Gastrocnemius medialis (tissue), 4 donors: ENCODE results near the gene LSM14A. TPM values are rescaled to one million over a fixed set of nuclear protein-coding genes. Genes with fewer than 3 reads are reported as not detected.
A peak's percentile ranks its signal among the peaks of the same experiment; 100 is the strongest.

Source experiments
- ATAC-seq, 2 donors: fragments of 150-250 bp; one replicate each; pipeline ENCODE4 v1.9.1; 2016
- DNase-seq, 2 donors: peaks; one replicate each; pipeline ENCODE4 v3.0.0-alpha.2; 2019
- H3K27ac ChIP-seq, 4 donors: fragments of 200-600 bp; sonication (generic); 1 replicate in 1 of 4; 2 replicates in 3 of 4; pipeline ENCODE4 v1.5.1; 2016 to 2018; ENCODE audit warnings: mild to moderate bottlenecking in 2 of 4, moderate library complexity in 1 of 4
- H3K27me3 ChIP-seq, 3 donors: fragments of 200-600 bp; sonication (generic) in 2 of 3; 1 replicate in 1 of 3; 2 replicates in 2 of 3; pipeline versions ENCODE4 v1.5.1 to v1.6.0; 2016 to 2019; ENCODE audit warnings: mild to moderate bottlenecking in 1 of 3, moderate library complexity in 1 of 3
- H3K36me3 ChIP-seq, 2 donors: fragments of 200-600 bp; sonication (generic) in 1 of 2; one replicate each; pipeline ENCODE4 v1.5.1; 2017 to 2018
- H3K4me1 ChIP-seq, 2 donors: fragments of 200-600 bp; sonication (generic) in 1 of 2; one replicate each; pipeline ENCODE4 v1.5.1; 2016 to 2017; ENCODE audit warnings: mild to moderate bottlenecking in 2 of 2
- H3K4me3 ChIP-seq, 4 donors: fragments of 200-600 bp; sonication (generic) in 3 of 4; 1 replicate in 1 of 4; 2 replicates in 3 of 4; pipeline ENCODE4 v1.5.1; 2016 to 2019; ENCODE audit warnings: mild to moderate bottlenecking in 2 of 4
- H3K9me3 ChIP-seq, 3 donors: fragments of 200-600 bp; sonication (generic) in 2 of 3; 1 replicate in 1 of 3; 2 replicates in 2 of 3; pipeline ENCODE4 v1.5.1; 2016 to 2019
- POLR2A ChIP-seq, 2 donors: fragments of 450-650 bp; IDR thresholded peaks; one replicate each; pipeline ENCODE4 v1.6.1; 2017; ENCODE audit warnings: antibody characterized with exemption in 2 of 2, mild to moderate bottlenecking in 2 of 2, moderate library complexity in 2 of 2
- in situ Hi-C, 4 donors: fragments of 200-750 bp; cut with MboI; loops; one replicate each; pipeline versions ENCODE4 v1.15.0 to v1.8.0; 2017; ENCODE audit warnings: low sequenced_read_pairs in 4 of 4
- intact Hi-C: fragments of 100-400 bp; cut with DNase I; formaldehyde crosslinking; loops from one replicate; pipeline ENCODE4 v1.15.1; 2023; ENCODE audit warnings: low total_unique reads
- total RNA-seq, 4 donors: library from RNA; depleted of rRNA; stranded (reverse); fragments of >200 nt; gene quantifications; one replicate each; pipeline versions ENCODE4 v1.1.0 to v1.2.3, GENCODE V29; 2016
- TF ChIP-seq, protein P1 (sequence below), 5 experiments: fragments of 450-650 bp in 3 of 5; fragments of 200-600 bp in 2 of 5; sonication (generic) in 2 of 5; IDR thresholded peaks in 4 of 5; conservative IDR thresholded peaks in 1 of 5; 1 replicate in 4 of 5; 2 replicates in 1 of 5; pipeline ENCODE4 v1.5.1; 2016 to 2019; ENCODE audit warnings: antibody characterized with exemption in 5 of 5, mild to moderate bottlenecking in 3 of 5, moderate library complexity in 3 of 5

LSM14A gene
- total RNA-seq, 4 donors from 2014 or later = 104 to 120 (median 115) TPM

- TF ChIP-seq POLR2A (IDR thresholded peaks at IDR 0.05) = no peak
- TF ChIP-seq, protein P1, sequence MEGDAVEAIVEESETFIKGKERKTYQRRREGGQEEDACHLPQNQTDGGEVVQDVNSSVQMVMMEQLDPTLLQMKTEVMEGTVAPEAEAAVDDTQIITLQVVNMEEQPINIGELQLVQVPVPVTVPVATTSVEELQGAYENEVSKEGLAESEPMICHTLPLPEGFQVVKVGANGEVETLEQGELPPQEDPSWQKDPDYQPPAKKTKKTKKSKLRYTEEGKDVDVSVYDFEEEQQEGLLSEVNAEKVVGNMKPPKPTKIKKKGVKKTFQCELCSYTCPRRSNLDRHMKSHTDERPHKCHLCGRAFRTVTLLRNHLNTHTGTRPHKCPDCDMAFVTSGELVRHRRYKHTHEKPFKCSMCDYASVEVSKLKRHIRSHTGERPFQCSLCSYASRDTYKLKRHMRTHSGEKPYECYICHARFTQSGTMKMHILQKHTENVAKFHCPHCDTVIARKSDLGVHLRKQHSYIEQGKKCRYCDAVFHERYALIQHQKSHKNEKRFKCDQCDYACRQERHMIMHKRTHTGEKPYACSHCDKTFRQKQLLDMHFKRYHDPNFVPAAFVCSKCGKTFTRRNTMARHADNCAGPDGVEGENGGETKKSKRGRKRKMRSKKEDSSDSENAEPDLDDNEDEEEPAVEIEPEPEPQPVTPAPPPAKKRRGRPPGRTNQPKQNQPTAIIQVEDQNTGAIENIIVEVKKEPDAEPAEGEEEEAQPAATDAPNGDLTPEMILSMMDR (IDR thresholded peaks at IDR 0.05 in 4 of 5, conservative IDR thresholded peaks at IDR 0.05 in 1 of 5) = no peak
- ATAC-seq = no peak
- Histone ChIP-seq H3K27ac (peak overlapping the region in 3 of 4 donors; percentile 1 to 46 (median 42)), H3K36me3 (peaks cover 3 to 79% of the 10 kb centered on the region in 2 donors), H3K4me1 (no peaks in the 10 kb centered on the region), H3K4me3 (no peak overlapping the region), H3K9me3 (no peaks in the 10 kb centered on the region), H3K27me3 (no peaks in the 10 kb centered on the region)
- intact Hi-C loops (no loop called here), in situ Hi-C loops (loop anchor here in 3 of 4 donors (10.0 to 25.0 kb wide), 2 partner anchors 111 to 119 kb away; no protein-coding TSS in a partner anchor)
- no peak for DNase-seq
Measured at GRCh38 chr19:34226036-34226435, 53.7 kb downstream of the LSM14A start.

GRCh38 chr19:34228347-34228746, 56.0 kb downstream of the LSM14A start:
- Histone ChIP-seq H3K27ac (peak overlapping the region in 1 of 4 donors; percentile 11), H3K9me3 (no peaks in the 10 kb centered on the region), H3K4me1 (peaks cover 0 to 10% of the 10 kb centered on the region in 2 donors), H3K4me3 (no peak overlapping the region), H3K36me3 (peaks cover 0 to 56% of the 10 kb centered on the region in 2 donors), H3K27me3 (no peaks in the 10 kb centered on the region)
- no peak for DNase-seq
- intact Hi-C loops (no loop called here), in situ Hi-C loops (loop anchor here in 3 of 4 donors (10.0 to 25.0 kb wide), 2 partner anchors 109 to 116 kb away; no protein-coding TSS in a partner anchor)
- TF ChIP-seq, protein P1 (IDR thresholded peaks at IDR 0.05 in 4 of 5, conservative IDR thresholded peaks at IDR 0.05 in 1 of 5) = no peak
- no peak for TF ChIP-seq POLR2A (IDR thresholded peaks at IDR 0.05)
- no peak for ATAC-seq

- peak overlapping the region in 1 of 4 donors; percentile 11 for H3K27ac ChIP-seq
- H3K36me3 ChIP-seq = peaks cover 0 to 52% of the 10 kb centered on the region in 2 donors
- no peak overlapping the region for H3K4me3 ChIP-seq
- no peaks in the 10 kb centered on the region for H3K27me3 ChIP-seq
- in situ Hi-C loops (loop anchor here in 3 of 4 donors (10.0 to 25.0 kb wide), 2 partner anchors 109 to 116 kb away; no protein-coding TSS in a partner anchor), intact Hi-C loops (no loop called here)
- peaks cover 0 to 10% of the 10 kb centered on the region in 2 donors for H3K4me1 ChIP-seq
- H3K9me3 ChIP-seq = no peaks in the 10 kb centered on the region
- TF ChIP-seq, protein P1 (IDR thresholded peaks at IDR 0.05 in 4 of 5, conservative IDR thresholded peaks at IDR 0.05 in 1 of 5) = no peak
- TF ChIP-seq POLR2A (IDR thresholded peaks at IDR 0.05) = no peak
- ATAC-seq (no peak), DNase-seq (no peak)
Measured at GRCh38 chr19:34228762-34229161, 56.5 kb downstream of the LSM14A start.

DNA sequence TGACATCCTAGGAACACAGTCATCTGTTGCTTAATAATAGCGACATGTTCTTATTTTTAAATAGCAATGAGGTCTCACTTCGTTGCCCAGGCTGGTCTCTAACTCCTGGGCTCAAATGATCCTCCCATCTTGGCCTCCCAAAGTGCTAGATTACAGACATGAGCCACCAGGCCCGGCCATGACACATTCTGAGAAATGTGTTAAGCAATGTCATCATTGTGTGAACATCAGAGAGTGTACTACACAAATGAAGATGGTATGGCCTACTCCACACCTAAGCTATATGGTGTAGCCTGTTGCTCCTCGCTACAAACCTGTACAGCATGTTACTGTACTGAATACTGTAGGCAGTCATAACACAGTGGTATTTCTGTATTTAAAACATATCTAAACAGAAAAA, 57.4 kb downstream of the LSM14A start:
- peaks cover 0 to 42% of the 10 kb centered on the region in 2 donors for H3K36me3 ChIP-seq
- intact Hi-C loops (no loop called here), in situ Hi-C loops (loop anchor here in 3 of 4 donors (10.0 to 25.0 kb wide), 2 partner anchors 108 to 115 kb away; no protein-coding TSS in a partner anchor)
- H3K9me3 ChIP-seq = no peaks in the 10 kb centered on the region
- H3K27ac ChIP-seq = no peak overlapping the region
- H3K4me3 ChIP-seq = no peak overlapping the region
- ATAC-seq (no peak), DNase-seq (no peak)
- H3K27me3 ChIP-seq = no peaks in the 10 kb centered on the region
- TF ChIP-seq, protein P1 (IDR thresholded peaks at IDR 0.05 in 4 of 5, conservative IDR thresholded peaks at IDR 0.05 in 1 of 5) = no peak
- no peak for TF ChIP-seq POLR2A (IDR thresholded peaks at IDR 0.05)
- peaks cover 0 to 10% of the 10 kb centered on the region in 2 donors for H3K4me1 ChIP-seq
